Measurements from ENCODE around the gene CHCHD3. TPM values are rescaled to one million over a fixed set of nuclear protein-coding genes. Genes with fewer than 3 reads are reported as not detected.
A peak's percentile ranks its signal among the peaks of the same experiment; 100 is the strongest.

CHCHD3 gene
- total and polyA plus RNA-seq, 9 of the 15 experiments (the other 6 are each of a cell fraction or from before 2014, with no cell fraction given) = 66.2 to 279 (median 204) TPM

- TF ChIP-seq ARID4B (CRISPR knock-in tag; IDR thresholded peaks at IDR 0.05) (no peak), FOXP4 (CRISPR knock-in tag; IDR thresholded peaks at IDR 0.05; ENCODE audit: borderline replicate concordance) (no peak), RBM15 (IDR thresholded peaks at IDR 0.05; ENCODE audit: insufficient read depth, low read length) (no peak), CHCHD3 (CRISPR knock-in tag; IDR thresholded peaks at IDR 0.05) (no peak), NRF1 (conservative IDR thresholded peaks at IDR 0.05 in 1 of 2, IDR thresholded peaks at IDR 0.05 in 1 of 2) (no peak), SIN3B (IDR thresholded peaks at IDR 0.05; ENCODE audit: low read depth) (no peak), GTF3C2 (IDR thresholded peaks at IDR 0.05; ENCODE audit: borderline replicate concordance, extremely low read depth, insufficient read length) (no peak), ZNF263 (CRISPR knock-in tag; IDR thresholded peaks at IDR 0.05; ENCODE audit: borderline replicate concordance) (no peak), NONO (IDR thresholded peaks at IDR 0.05; ENCODE audit: low read depth in 2 of 2, low read length in 1 of 2) (no peak), MTF1 (CRISPR knock-in tag; IDR thresholded peaks at IDR 0.05; ENCODE audit: borderline replicate concordance) (no peak), JUN (IDR thresholded peaks at IDR 0.05; ENCODE audit: borderline replicate concordance, low read depth, low read length) (no peak), JUN (CRISPR knock-in tag; IDR thresholded peaks at IDR 0.05; ENCODE audit: borderline replicate concordance) (no peak), PBX2 (CRISPR knock-in tag; IDR thresholded peaks at IDR 0.05; ENCODE audit: low read depth) (no peak), PBX2 (tag; conservative IDR thresholded peaks at IDR 0.05; ENCODE audit: low read depth) (peak; percentile 84), ZNF586 (CRISPR knock-in tag; conservative IDR thresholded peaks at IDR 0.05) (no peak)
Observed at GRCh38 chr7:132773527-132773956, 308.3 kb downstream of the CHCHD3 start (continued).

Data from K562 (cell line).